Neural progenitor cell (in vitro differentiated cells): ENCODE data around the gene EXOG. TPM values are rescaled to one million over a fixed set of nuclear protein-coding genes. Genes with fewer than 3 reads are reported as not detected.
A peak's percentile ranks its signal among the peaks of the same experiment; 100 is the strongest.

Experiments
- DNase-seq: peaks from one replicate; pipeline ENCODE4 v3.0.0-alpha.2; 2016; ENCODE audit warnings: low spot score
- H2AFZ ChIP-seq: fragments of 200-600 bp; sonication (generic); replicated peaks from 2 replicates; pipeline ENCODE4 v1.6.1; 2016; ENCODE audit warnings: antibody characterized with exemption
- H3F3A ChIP-seq: fragments of 200-600 bp; sonication (generic); 2 replicates; pipeline ENCODE4 v1.6.1; 2016; ENCODE audit warnings: antibody characterized with exemption, low read depth
- H3K27ac ChIP-seq: fragments of 200-600 bp; sonication (generic); 2 replicates; pipeline ENCODE4 v1.5.1; 2016; ENCODE audit warnings: mild to moderate bottlenecking
- H3K27me3 ChIP-seq: fragments of 200-600 bp; sonication (generic); 2 replicates; pipeline ENCODE4 v1.6.1; 2016; ENCODE audit warnings: mild to moderate bottlenecking, moderate library complexity
- H3K36me3 ChIP-seq: fragments of 200-600 bp; sonication (generic); 2 replicates; pipeline ENCODE4 v1.5.1; 2016
- H3K4me1 ChIP-seq: fragments of 200-600 bp; sonication (generic); 2 replicates; pipeline ENCODE4 v1.6.1; 2016; ENCODE audit warnings: mixed run types
- H3K4me2 ChIP-seq: fragments of 200-600 bp; sonication (generic); 2 replicates; pipeline ENCODE4 v1.6.1; 2016
- H3K4me3 ChIP-seq: fragments of 200-600 bp; sonication (generic); 2 replicates; pipeline ENCODE4 v1.5.1; 2016
- H3K79me2 ChIP-seq: fragments of 200-600 bp; sonication (generic); 2 replicates; pipeline ENCODE4 v1.6.1; 2016; ENCODE audit warnings: low read depth
- H3K9ac ChIP-seq: fragments of 200-600 bp; sonication (generic); 2 replicates; pipeline ENCODE4 v1.6.1; 2016
- H3K9me3 ChIP-seq: fragments of 200-600 bp; sonication (generic); 2 replicates; pipeline ENCODE4 v1.5.1; 2016; ENCODE audit warnings: low read depth
- H4K20me1 ChIP-seq: fragments of 200-600 bp; sonication (generic); 2 replicates; pipeline ENCODE4 v1.6.1; 2016; ENCODE audit warnings: low read depth
- H3K27ac Mint-ChIP-seq: 3 replicates; pipeline ENCODE4 v1.8.0; 2021; ENCODE audit warnings: mixed read lengths
- H3K27me3 Mint-ChIP-seq: 2 replicates; pipeline ENCODE4 v1.8.0; 2022; ENCODE audit warnings: low read depth, mild to moderate bottlenecking, inconsistent platforms, moderate library complexity, mixed read lengths; ENCODE audit not compliant: insufficient read depth
- H3K36me3 Mint-ChIP-seq: 3 replicates; pipeline ENCODE4 v1.8.0; 2021; ENCODE audit warnings: mixed read lengths
- H3K4me1 Mint-ChIP-seq: 3 replicates; pipeline ENCODE4 v1.8.0; 2021; ENCODE audit warnings: mixed read lengths
- H3K4me3 Mint-ChIP-seq: 3 replicates; pipeline ENCODE4 v1.8.0; 2021; ENCODE audit warnings: mild to moderate bottlenecking, moderate library complexity, mixed read lengths
- H3K9me3 Mint-ChIP-seq: 3 replicates; pipeline ENCODE4 v1.8.0; 2020; ENCODE audit warnings: mixed read lengths
- CTCF ChIP-seq: fragments of 200-600 bp; sonication (generic); IDR thresholded peaks from 2 replicates; pipeline ENCODE4 v1.5.1; 2017; ENCODE audit warnings: antibody characterized with exemption, mild to moderate bottlenecking
- EZH2 ChIP-seq: fragments of 200-600 bp; sonication (generic); IDR thresholded peaks from 2 replicates; pipeline ENCODE4 v1.6.1; 2017; ENCODE audit warnings: antibody characterized with exemption, mild to moderate bottlenecking, moderate library complexity
- EZH2phosphoT487 ChIP-seq: fragments of 200-600 bp; sonication (generic); IDR thresholded peaks from 2 replicates; pipeline ENCODE4 v1.6.1; 2017; ENCODE audit warnings: antibody characterized with exemption
- total RNA-seq: library from RNA; depleted of rRNA; stranded (reverse); fragments of >200 nt; gene quantifications from 2 replicates; pipeline ENCODE4 v1.2.3, GENCODE V29; 2015; ENCODE audit warnings: low replicate concordance

EXOG gene
- total RNA-seq, result 11.6 and 13.8 TPM in 2 replicates

- H3K9me3 Mint-ChIP-seq, result no peaks in the 10 kb centered on the region
- H3F3A ChIP-seq, result peaks cover 26% of the 10 kb centered on the region
- peak within 1 kb of the TSS; percentile 74 for H3K27ac Mint-ChIP-seq
- peak within 1 kb of the TSS; percentile 97 for H3K4me2 ChIP-seq
- H3K79me2 ChIP-seq, result peaks cover 15% of the 10 kb centered on the region
- peak within 1 kb of the TSS; percentile 69 for H3K4me3 ChIP-seq
- H3K36me3 ChIP-seq, result peaks cover 4% of the 10 kb centered on the region
- H3K27me3 ChIP-seq, result no peaks in the 10 kb centered on the region
- peaks cover 15% of the 10 kb centered on the region for H3K36me3 Mint-ChIP-seq
- H3K9ac ChIP-seq, result peak within 1 kb of the TSS; percentile 29
- peaks cover 14% of the 10 kb centered on the region for H3K4me1 Mint-ChIP-seq
- TF ChIP-seq EZH2 (no peak), CTCF (peak; percentile 90), EZH2phosphoT487 (no peak)
- H3K27ac ChIP-seq, result peak within 1 kb of the TSS; percentile 44
- peaks cover 6% of the 10 kb centered on the region for H4K20me1 ChIP-seq
- peaks cover 12% of the 10 kb centered on the region for H3K4me1 ChIP-seq
- H2AFZ ChIP-seq, result peak within 1 kb of the TSS; percentile 79
- no peaks in the 10 kb centered on the region for H3K27me3 Mint-ChIP-seq
- no peaks in the 10 kb centered on the region for H3K9me3 ChIP-seq
- peak; percentile 97 for DNase-seq
- H3K4me3 Mint-ChIP-seq, result peak within 1 kb of the TSS; percentile 88
These were observed at the start of gene EXOG for GRCh38 chr3:38496131-38496910. EXOG (plus strand) TSS chr3:38496340; CDS start chr3:38496368, 28 bp downstream.

- Mint-ChIP-seq H3K4me1 (peaks cover 6% of the 10 kb centered on the region), H3K4me3 (no peak overlapping the region)
These were observed 49.3 kb upstream of the EXOG start for GRCh38 chr3:38446812-38447211.

GRCh38 chr3:38450853-38451252 is 45.3 kb upstream of the EXOG start:
- Histone ChIP-seq H3K79me2 (peaks cover 19% of the 10 kb centered on the region), H3K4me2 (no peak overlapping the region), H4K20me1 (peaks cover 11% of the 10 kb centered on the region), H3K27ac (no peak overlapping the region), H3K27me3 (no peaks in the 10 kb centered on the region), H3K4me1 (peaks cover 9% of the 10 kb centered on the region), H3K9me3 (no peaks in the 10 kb centered on the region), H3F3A (peaks cover 23% of the 10 kb centered on the region), H2AFZ (no peak overlapping the region), H3K36me3 (no peaks in the 10 kb centered on the region), H3K4me3 (no peak overlapping the region), H3K9ac (no peak overlapping the region)
- DNase-seq, result no peak
- Mint-ChIP-seq H3K4me1 (peaks cover 9% of the 10 kb centered on the region), H3K36me3 (peaks cover 4% of the 10 kb centered on the region), H3K27ac (no peak overlapping the region), H3K9me3 (peaks cover 5% of the 10 kb centered on the region), H3K4me3 (peak overlapping the region; percentile 26), H3K27me3 (peaks cover 5% of the 10 kb centered on the region)
- TF ChIP-seq EZH2, result no peak
- TF ChIP-seq EZH2phosphoT487, result no peak
- no peak for TF ChIP-seq CTCF

More at GRCh38 chr3:38446812-38447211, 49.3 kb upstream of the EXOG start:
- H3K27me3 Mint-ChIP-seq, result peaks cover 7% of the 10 kb centered on the region
- Histone ChIP-seq H3K9ac (no peak overlapping the region), H3K4me2 (no peak overlapping the region), H3K36me3 (no peaks in the 10 kb centered on the region), H3K27me3 (no peaks in the 10 kb centered on the region), H3K4me1 (no peaks in the 10 kb centered on the region), H3K27ac (no peak overlapping the region), H3K79me2 (no peaks in the 10 kb centered on the region), H3F3A (no peaks in the 10 kb centered on the region), H3K9me3 (no peaks in the 10 kb centered on the region), H4K20me1 (no peaks in the 10 kb centered on the region), H2AFZ (no peak overlapping the region), H3K4me3 (no peak overlapping the region)
- H3K9me3 Mint-ChIP-seq, result peaks cover 8% of the 10 kb centered on the region
- DNase-seq, result no peak
- no peak overlapping the region for H3K27ac Mint-ChIP-seq
- no peak for TF ChIP-seq CTCF
- TF ChIP-seq EZH2phosphoT487, result no peak
- no peak for TF ChIP-seq EZH2
- H3K36me3 Mint-ChIP-seq, result peaks cover 4% of the 10 kb centered on the region
